Activated CD4-positive, alpha-beta memory T cell treated with anti-CD3 and anti-CD28 coated beads for 36 hours (primary cell): Measurements from ENCODE around the gene ELMO1. TPM values are rescaled to one million over a fixed set of nuclear protein-coding genes. Genes with fewer than 3 reads are reported as not detected.

Experiments used
- CTCF ChIA-PET: fragments of 350-600 bp; sonication (Branson Sonifier 250); formaldehyde crosslinking; loops from one replicate; lab custom pipeline; 2021; ENCODE audit warnings: antibody characterized with exemption, inconsistent platforms; lab: Charles Lee
- POLR2A ChIA-PET: fragments of 350-600 bp; sonication (Branson Sonifier 250); formaldehyde crosslinking; loops from one replicate; lab custom pipeline; 2021; ENCODE audit warnings: antibody characterized with exemption; lab: Charles Lee
- DNase-seq: peaks from one replicate; pipeline ENCODE4 v3.0.0-alpha.2; 2020
- H3K27ac Mint-ChIP-seq: one replicate; pipeline ENCODE4 v1.8.0; 2021; ENCODE audit warnings: mixed read lengths
- H3K27me3 Mint-ChIP-seq: one replicate; pipeline ENCODE4 v1.8.0; 2021; ENCODE audit warnings: mixed read lengths
- H3K36me3 Mint-ChIP-seq: one replicate; pipeline ENCODE4 v1.8.0; 2021; ENCODE audit warnings: mixed read lengths
- H3K4me1 Mint-ChIP-seq: one replicate; pipeline ENCODE4 v1.8.0; 2021; ENCODE audit warnings: low read depth, mixed read lengths
- H3K4me3 Mint-ChIP-seq: one replicate; pipeline ENCODE4 v1.8.0; 2021; ENCODE audit warnings: mild to moderate bottlenecking, mixed read lengths
- H3K9me3 Mint-ChIP-seq: one replicate; pipeline ENCODE4 v1.8.0; 2021; ENCODE audit warnings: mixed read lengths
- intact Hi-C: fragments of 100-400 bp; cut with micrococcal nuclease; formaldehyde crosslinking; loops from one replicate; pipeline ENCODE4 v1.15.1; 2023
- total RNA-seq, 2 experiments: library from RNA; stranded (reverse); gene quantifications; one replicate each; pipeline ENCODE4 v1.2.3, GENCODE V29; 2021

The ELMO1 gene
- total RNA-seq, 2 experiments from 2014 or later, result 88.7 to 93.3 TPM

GRCh38 chr7:37364856-37365255, 83.8 kb downstream of the ELMO1 start:
- Mint-ChIP-seq H3K36me3 (peaks cover 5% of the 10 kb centered on the region), H3K9me3 (peaks cover 4% of the 10 kb centered on the region), H3K4me3 (no peak overlapping the region), H3K27ac (peak overlapping the region; percentile 98), H3K27me3 (no peaks in the 10 kb centered on the region), H3K4me1 (peaks cover 86% of the 10 kb centered on the region)
- ChIA-PET CTCF (interaction anchor here (0.7 to 1.5 kb wide), 7 partner anchors 10 to 84 kb away, joined by 3 to 6 read pairs (median 4); partner anchors contain the start of gene ELMO1), POLR2A (interaction anchor here (0.9 to 1.5 kb wide), 7 partner anchors 10 to 83 kb away, joined by 3 to 9 read pairs (median 4); partner anchors contain the start of gene ELMO1)
- intact Hi-C loops, result loop anchor here (1.0 to 2.0 kb wide), 3 partner anchors 24 to 74 kb away; no protein-coding TSS in a partner anchor
- no peak for DNase-seq

DNA sequence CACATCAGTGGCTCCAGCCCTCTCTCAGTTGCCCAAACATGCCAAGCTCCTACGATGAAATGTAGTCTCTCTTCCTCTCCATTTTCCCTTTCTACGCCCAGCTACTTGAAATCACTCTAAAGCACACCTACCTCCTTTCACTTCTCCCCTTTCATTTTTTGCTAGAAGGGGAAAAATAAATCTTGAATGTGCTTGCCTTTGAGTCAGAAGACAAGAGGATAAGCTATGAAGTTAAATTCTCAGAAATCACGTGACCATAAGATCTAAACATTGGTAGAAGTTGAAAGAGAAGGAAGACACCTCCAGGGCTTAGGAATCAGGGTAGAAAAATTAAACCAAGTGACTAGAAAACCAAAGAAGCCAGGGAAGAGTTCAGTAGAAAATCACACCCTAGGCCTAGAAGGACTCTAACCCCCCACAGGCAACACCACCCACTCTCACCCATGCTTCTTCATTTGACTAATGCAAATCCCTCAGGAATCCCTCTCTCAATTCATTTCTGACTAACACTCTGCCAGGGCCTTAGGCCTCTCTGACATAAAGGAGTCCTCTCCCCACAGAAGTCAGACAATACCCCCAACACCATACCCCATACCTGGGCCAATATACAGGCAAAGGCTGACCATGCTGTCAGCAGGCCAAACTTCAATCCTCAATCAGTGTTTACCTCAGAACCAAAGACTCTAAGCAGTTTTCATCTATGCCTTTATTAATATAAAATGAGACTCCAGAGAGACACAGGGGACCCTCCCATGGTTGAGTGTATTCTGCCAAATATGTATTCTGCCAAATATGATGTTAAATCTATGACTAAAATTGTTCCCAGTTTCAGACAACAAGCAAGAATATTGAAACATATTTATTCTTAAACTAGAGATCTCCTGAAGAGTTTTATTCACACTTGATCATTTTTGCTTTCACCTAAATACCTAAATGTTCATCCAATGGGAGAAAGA, 84.8 kb downstream of the ELMO1 start:
- H3K4me1 Mint-ChIP-seq, result peaks cover 93% of the 10 kb centered on the region
- ChIA-PET POLR2A (interaction anchor here (0.7 to 2.0 kb wide), 5 partner anchors 9 to 54 kb away, joined by 3 to 13 read pairs (median 4); no protein-coding TSS in a partner anchor), CTCF (interaction anchor here (0.8 to 1.9 kb wide), 5 partner anchors 11 to 145 kb away, joined by 3 to 8 read pairs (median 5); partner anchors contain the start of gene ELMO1)
- H3K9me3 Mint-ChIP-seq, result peaks cover 4% of the 10 kb centered on the region
- H3K27ac Mint-ChIP-seq, result peak overlapping the region; percentile 98
- peak overlapping the region; percentile 55 for H3K4me3 Mint-ChIP-seq
- intact Hi-C loops, result loop anchor here (1.0 to 2.0 kb wide), 5 partner anchors 9 to 75 kb away; no protein-coding TSS in a partner anchor
- DNase-seq, result no peak
- peaks cover 5% of the 10 kb centered on the region for H3K36me3 Mint-ChIP-seq
- H3K27me3 Mint-ChIP-seq, result no peaks in the 10 kb centered on the region

DNA sequence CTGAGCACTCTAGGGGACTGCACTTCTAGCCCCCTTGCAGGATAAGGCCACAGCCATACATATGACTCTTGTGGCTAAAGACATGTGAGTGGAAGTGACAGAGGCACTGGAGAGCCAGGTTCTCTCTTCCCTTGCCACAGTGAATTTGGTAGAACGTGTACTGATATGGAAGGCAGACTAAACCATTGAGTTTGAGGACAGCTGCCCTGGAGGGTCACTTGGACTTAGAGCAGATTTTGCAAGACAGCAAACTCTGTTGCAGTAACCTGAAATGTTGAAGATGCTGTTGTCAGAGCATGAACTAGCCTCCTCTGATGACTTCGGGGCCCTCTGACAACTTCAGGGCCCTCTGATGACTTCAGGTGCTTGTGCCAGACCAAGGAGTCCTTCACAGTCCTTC, 85.9 kb downstream of the ELMO1 start:
- Mint-ChIP-seq H3K4me1 (peaks cover 93% of the 10 kb centered on the region), H3K27me3 (no peaks in the 10 kb centered on the region), H3K36me3 (peaks cover 5% of the 10 kb centered on the region), H3K9me3 (peaks cover 4% of the 10 kb centered on the region), H3K4me3 (peak overlapping the region; percentile 55), H3K27ac (peak overlapping the region; percentile 98)
- intact Hi-C loops, result loop anchor here (1.0 kb wide), 2 partner anchors 8 to 13 kb away; no protein-coding TSS in a partner anchor
- DNase-seq, result no peak
- ChIA-PET CTCF (interaction anchor here (0.8 to 1.9 kb wide), 5 partner anchors 10 to 146 kb away, joined by 3 to 8 read pairs (median 4); partner anchors contain the start of gene ELMO1), POLR2A (interaction anchor here (1.2 to 2.0 kb wide), 2 partner anchors 8 to 48 kb away, joined by 4 to 13 read pairs; no protein-coding TSS in a partner anchor)

GRCh38 chr7:37360484-37360883, 88.2 kb downstream of the ELMO1 start:
- Mint-ChIP-seq H3K27ac (peak overlapping the region; percentile 93), H3K4me1 (peaks cover 92% of the 10 kb centered on the region), H3K36me3 (no peaks in the 10 kb centered on the region), H3K9me3 (no peaks in the 10 kb centered on the region), H3K27me3 (no peaks in the 10 kb centered on the region), H3K4me3 (peak overlapping the region; percentile 54)
- DNase-seq, result no peak
- intact Hi-C loops, result loop anchor here (1.0 kb wide), 1 partner anchor 79 kb away; no protein-coding TSS in a partner anchor
- CTCF ChIA-PET, result interaction anchor here (0.6 to 1.0 kb wide), 6 partner anchors 8 to 144 kb away, joined by 3 read pairs; partner anchors contain the start of gene ELMO1
- POLR2A ChIA-PET, result interaction anchor here (0.7 to 2.1 kb wide), 6 partner anchors 11 to 1704 kb away, joined by 3 to 10 read pairs (median 7); no protein-coding TSS in a partner anchor

GRCh38 chr7:37359662-37360444, 88.8 kb downstream of the ELMO1 start:
- ChIA-PET CTCF (interaction anchor here (0.6 to 1.0 kb wide), 5 partner anchors 9 to 143 kb away, joined by 3 read pairs; partner anchors contain the start of gene ELMO1), POLR2A (interaction anchor here (0.7 to 2.1 kb wide), 8 partner anchors 11 to 1703 kb away, joined by 3 to 10 read pairs (median 6); partner anchors contain the start of gene ELMO1)
- H3K4me3 Mint-ChIP-seq, result peak overlapping the region; percentile 54
- peaks cover 92% of the 10 kb centered on the region for H3K4me1 Mint-ChIP-seq
- DNase-seq, result peak; percentile 72
- H3K36me3 Mint-ChIP-seq, result no peaks in the 10 kb centered on the region
- no peaks in the 10 kb centered on the region for H3K9me3 Mint-ChIP-seq
- H3K27ac Mint-ChIP-seq, result peak overlapping the region; percentile 93
- no peaks in the 10 kb centered on the region for H3K27me3 Mint-ChIP-seq
- intact Hi-C loops, result loop anchor here (1.0 to 10.0 kb wide), 3 partner anchors 79 to 1665 kb away; partner anchors contain the start of gene HERPUD2

DNA sequence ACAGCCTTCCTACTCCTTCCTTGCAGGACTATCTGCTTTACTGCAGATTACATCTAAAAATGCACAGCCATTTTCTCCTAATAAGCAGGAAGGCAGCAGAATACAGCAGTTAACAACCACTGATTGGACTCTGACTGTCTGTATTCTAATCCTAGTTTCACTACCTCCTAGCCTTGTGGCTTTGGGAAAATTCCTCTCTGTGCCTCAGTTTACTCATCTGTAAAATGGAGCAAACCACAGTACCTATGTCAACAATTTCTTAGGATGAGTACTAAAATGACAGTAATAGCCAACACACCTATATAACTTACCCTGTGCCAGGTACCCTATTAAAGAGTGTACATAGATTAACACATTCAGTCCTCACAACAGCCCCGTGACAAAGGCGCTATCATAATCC, 89.5 kb downstream of the ELMO1 start:
- POLR2A ChIA-PET, result interaction anchor here (0.9 to 2.1 kb wide), 3 partner anchors 17 to 90 kb away, joined by 3 to 9 read pairs (median 7); partner anchors contain the start of gene ELMO1
- H3K27ac Mint-ChIP-seq, result peak overlapping the region; percentile 93

DNA sequence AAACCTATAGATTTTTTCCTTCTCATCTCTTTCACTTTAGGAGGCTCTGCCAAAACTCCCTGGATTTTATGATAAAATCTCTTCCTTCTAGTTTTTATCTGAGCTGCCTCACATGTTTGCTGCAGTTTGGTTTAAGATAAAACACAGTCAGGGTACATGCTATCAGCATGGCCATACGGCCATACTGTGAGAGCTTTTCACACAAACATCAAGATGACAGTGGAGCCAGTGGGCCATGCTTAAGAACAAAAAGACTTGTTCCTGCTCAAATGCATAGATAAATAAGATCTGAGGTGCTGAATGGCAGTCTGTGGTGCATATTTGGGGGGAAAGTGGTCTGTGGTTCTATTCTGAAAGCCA, 91.0 kb downstream of the ELMO1 start:
- DNase-seq, result no peak
- POLR2A ChIA-PET, result interaction anchor here (0.9 to 6.4 kb wide), 3 partner anchors 15 to 90 kb away, joined by 3 to 55 read pairs (median 3); partner anchors contain the start of gene ELMO1
- H3K4me3 Mint-ChIP-seq, result no peak overlapping the region
- CTCF ChIA-PET, result interaction anchor here (0.6 to 1.3 kb wide), 3 partner anchors 84 to 325 kb away, joined by 3 to 5 read pairs (median 3); no protein-coding TSS in a partner anchor
- H3K9me3 Mint-ChIP-seq, result no peaks in the 10 kb centered on the region
- peak overlapping the region; percentile 50 for H3K27ac Mint-ChIP-seq
- H3K36me3 Mint-ChIP-seq, result no peaks in the 10 kb centered on the region
- intact Hi-C loops, result loop anchor here (10.0 kb wide), 2 partner anchors 293 to 1663 kb away; partner anchors contain the start of gene HERPUD2
- no peaks in the 10 kb centered on the region for H3K27me3 Mint-ChIP-seq
- H3K4me1 Mint-ChIP-seq, result peaks cover 86% of the 10 kb centered on the region

More for the DNA sequence above, 89.5 kb downstream of the ELMO1 start:
- CTCF ChIA-PET, result interaction anchor here (1.0 kb wide), 2 partner anchors 88 to 89 kb away, joined by 3 read pairs; partner anchors contain the start of gene ELMO1
- no peak for DNase-seq
- H3K9me3 Mint-ChIP-seq, result no peaks in the 10 kb centered on the region
- H3K36me3 Mint-ChIP-seq, result no peaks in the 10 kb centered on the region
- H3K4me1 Mint-ChIP-seq, result peaks cover 92% of the 10 kb centered on the region
- intact Hi-C loops, result loop anchor here (10.0 kb wide), 2 partner anchors 294 to 1664 kb away; partner anchors contain the start of gene HERPUD2
- H3K4me3 Mint-ChIP-seq, result no peak overlapping the region
- H3K27me3 Mint-ChIP-seq, result no peaks in the 10 kb centered on the region

- CTCF ChIA-PET, result interaction anchor here (1.2 to 4.4 kb wide), 3 partner anchors 14 to 324 kb away, joined by 3 to 42 read pairs (median 5); no protein-coding TSS in a partner anchor
- H3K36me3 Mint-ChIP-seq, result no peaks in the 10 kb centered on the region
- no peak for DNase-seq
- no peaks in the 10 kb centered on the region for H3K27me3 Mint-ChIP-seq
- H3K9me3 Mint-ChIP-seq, result no peaks in the 10 kb centered on the region
- H3K27ac Mint-ChIP-seq, result peak overlapping the region; percentile 67
- POLR2A ChIA-PET, result interaction anchor here (0.9 to 6.4 kb wide), 3 partner anchors 14 to 91 kb away, joined by 3 to 55 read pairs (median 3); partner anchors contain the start of gene ELMO1
- H3K4me1 Mint-ChIP-seq, result peaks cover 86% of the 10 kb centered on the region
- intact Hi-C loops, result loop anchor here (10.0 kb wide), 2 partner anchors 292 to 1662 kb away; partner anchors contain the start of gene HERPUD2
- H3K4me3 Mint-ChIP-seq, result no peak overlapping the region
Measured at GRCh38 chr7:37356911-37357636, 91.6 kb downstream of the ELMO1 start.

- H3K4me1 Mint-ChIP-seq, result peaks cover 90% of the 10 kb centered on the region
- no peaks in the 10 kb centered on the region for H3K36me3 Mint-ChIP-seq
- intact Hi-C loops, result loop anchor here (1.0 to 10.0 kb wide), 7 partner anchors 9 to 1660 kb away; partner anchors contain the start of gene HERPUD2
- peak; percentile 87 for DNase-seq
- H3K9me3 Mint-ChIP-seq, result no peaks in the 10 kb centered on the region
- peak overlapping the region; percentile 99 for H3K27ac Mint-ChIP-seq
- H3K4me3 Mint-ChIP-seq, result peak overlapping the region; percentile 92
- CTCF ChIA-PET, result interaction anchor here (0.7 to 6.5 kb wide), 9 partner anchors 8 to 141 kb away, joined by 3 to 69 read pairs (median 4); partner anchors contain the start of gene ELMO1
- no peaks in the 10 kb centered on the region for H3K27me3 Mint-ChIP-seq
- POLR2A ChIA-PET, result interaction anchor here (1.0 to 6.4 kb wide), 8 partner anchors 8 to 93 kb away, joined by 3 to 55 read pairs (median 12); partner anchors contain the start of gene ELMO1
Measured at GRCh38 chr7:37354656-37355131, 94.0 kb downstream of the ELMO1 start.
